PC-9 (cell line): Measurements from ENCODE around the gene ANXA8L1. TPM values are rescaled to one million over a fixed set of nuclear protein-coding genes. Genes with fewer than 3 reads are reported as not detected.
"Not testable (repeated sequence)": the region's sequence is repeated elsewhere in the genome, so short reads cannot be mapped to it uniquely, and the experiment has no call there.

Source experiments
- BruUV-seq: library from RNA; stranded (reverse); fragments of 400-500 nt; replicated peaks from 2 replicates; lab custom pipeline; 2021; lab: Mats Ljungman, UMichigan
- CTCF ChIA-PET: fragments of 300-600 bp; sonication (Branson Sonifier 250); formaldehyde crosslinking; loops from one replicate; lab custom pipeline; 2022; ENCODE audit warnings: antibody characterized with exemption; lab: Charles Lee
- POLR2A ChIA-PET: fragments of 300-600 bp; sonication (Branson Sonifier 250); formaldehyde crosslinking; loops from one replicate; lab custom pipeline; 2022; ENCODE audit warnings: antibody characterized with exemption; ENCODE audit not compliant: unreplicated experiment; lab: Charles Lee
- DNase-seq, 2 experiments: peaks; one replicate each; pipeline versions ENCODE4 v3.0.0 to v3.0.0-alpha.2; 2015 to 2022; ENCODE audit warnings: mixed read lengths in 1 of 2
- H2AFZ ChIP-seq: fragments of 200-600 bp; sonication (generic); 2 replicates; pipeline ENCODE4 v1.8.1; 2017; ENCODE audit warnings: antibody characterized with exemption
- H3F3A ChIP-seq: fragments of 200-600 bp; sonication (generic); 2 replicates; pipeline ENCODE4 v1.8.1; 2017; ENCODE audit warnings: antibody characterized with exemption, mild to moderate bottlenecking, low read depth; ENCODE audit not compliant: insufficient read depth
- H3K27ac ChIP-seq: fragments of 200-600 bp; sonication (generic); 2 replicates; pipeline ENCODE4 v1.6.1; 2016; ENCODE audit warnings: mixed run types
- H3K27me3 ChIP-seq: fragments of 200-600 bp; sonication (generic); 2 replicates; pipeline ENCODE4 v1.6.1; 2016; ENCODE audit warnings: low read depth, mixed run types; ENCODE audit not compliant: insufficient read depth
- H3K36me3 ChIP-seq: fragments of 200-600 bp; sonication (generic); 2 replicates; pipeline ENCODE4 v1.6.1; 2016; ENCODE audit warnings: low read depth, mixed run types
- H3K4me1 ChIP-seq: fragments of 200-600 bp; sonication (generic); replicated peaks from 2 replicates; pipeline ENCODE4 v1.6.1; 2016; ENCODE audit warnings: mixed run types; ENCODE audit not compliant: insufficient read depth
- H3K4me2 ChIP-seq: fragments of 200-600 bp; sonication (generic); 2 replicates; pipeline ENCODE4 v1.6.1; 2017; ENCODE audit warnings: mixed run types
- H3K4me3 ChIP-seq: fragments of 200-600 bp; sonication (generic); 2 replicates; pipeline ENCODE4 v1.6.1; 2016; ENCODE audit warnings: mixed run types
- H3K79me2 ChIP-seq: fragments of 200-600 bp; sonication (generic); 2 replicates; pipeline ENCODE4 v1.6.1; 2017; ENCODE audit warnings: low read depth, mixed run types
- H3K9me2 ChIP-seq: fragments of 200-600 bp; sonication (generic); 2 replicates; pipeline ENCODE4 v1.8.1; 2017; ENCODE audit warnings: mild to moderate bottlenecking; ENCODE audit not compliant: insufficient read depth
- H3K9me3 ChIP-seq: fragments of 200-600 bp; sonication (generic); 2 replicates; pipeline ENCODE4 v1.8.1; 2016; ENCODE audit warnings: low read depth; ENCODE audit not compliant: insufficient read depth
- H4K20me1 ChIP-seq: fragments of 200-600 bp; sonication (generic); 2 replicates; pipeline ENCODE4 v1.8.1; 2017; ENCODE audit not compliant: insufficient read depth
- intact Hi-C: fragments of 100-400 bp; cut with micrococcal nuclease; formaldehyde crosslinking; loops from one replicate; pipeline ENCODE4 v1.10.0; 2022; ENCODE audit not compliant: unreplicated experiment
- total RNA-seq: library from RNA; stranded (reverse); gene quantifications from 2 replicates; pipeline ENCODE4 v1.2.3, GENCODE V29; 2021
- TF ChIP-seq, protein P1 (sequence below): fragments of 200-600 bp; sonication (generic); conservative IDR thresholded peaks from 2 replicates; pipeline ENCODE4 v1.6.1; 2017; ENCODE audit warnings: mixed run types, antibody characterized with exemption, mild to moderate bottlenecking, moderate library complexity

The ANXA8L1 gene
- total RNA-seq, 1 experiment from 2014 or later, result 185 TPM

DNA sequence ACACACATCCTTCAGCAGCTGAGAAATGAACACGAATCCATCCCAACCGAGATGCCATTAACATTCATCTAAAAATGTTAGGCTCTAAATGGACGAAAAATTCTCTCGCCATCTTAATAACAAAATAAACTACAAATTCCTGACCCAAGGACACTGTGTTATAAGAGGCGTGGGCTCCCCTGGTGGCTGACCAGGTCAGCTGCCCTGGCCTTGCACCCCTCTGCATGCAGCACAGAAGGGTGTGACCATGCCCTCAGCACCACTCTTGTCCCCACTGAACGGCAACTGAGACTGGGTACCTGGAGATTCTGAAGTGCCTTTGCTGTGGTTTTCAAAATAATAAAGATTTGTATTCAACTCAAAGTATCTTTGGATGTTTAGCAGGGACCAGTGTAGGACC lies 15.8 kb downstream of the ANXA8L1 start:
- intact Hi-C loops, H3K4me3 ChIP-seq, H3F3A ChIP-seq, H3K9me2 ChIP-seq, H3K4me2 ChIP-seq, BruUV-seq, POLR2A ChIA-PET, H3K36me3 ChIP-seq, H2AFZ ChIP-seq, CTCF ChIA-PET, H4K20me1 ChIP-seq, H3K79me2 ChIP-seq, H3K9me3 ChIP-seq, H3K27ac ChIP-seq, H3K27me3 ChIP-seq, DNase-seq: not testable (repeated sequence)
- peaks cover 21% of the 10 kb centered on the region for H3K4me1 ChIP-seq

DNA sequence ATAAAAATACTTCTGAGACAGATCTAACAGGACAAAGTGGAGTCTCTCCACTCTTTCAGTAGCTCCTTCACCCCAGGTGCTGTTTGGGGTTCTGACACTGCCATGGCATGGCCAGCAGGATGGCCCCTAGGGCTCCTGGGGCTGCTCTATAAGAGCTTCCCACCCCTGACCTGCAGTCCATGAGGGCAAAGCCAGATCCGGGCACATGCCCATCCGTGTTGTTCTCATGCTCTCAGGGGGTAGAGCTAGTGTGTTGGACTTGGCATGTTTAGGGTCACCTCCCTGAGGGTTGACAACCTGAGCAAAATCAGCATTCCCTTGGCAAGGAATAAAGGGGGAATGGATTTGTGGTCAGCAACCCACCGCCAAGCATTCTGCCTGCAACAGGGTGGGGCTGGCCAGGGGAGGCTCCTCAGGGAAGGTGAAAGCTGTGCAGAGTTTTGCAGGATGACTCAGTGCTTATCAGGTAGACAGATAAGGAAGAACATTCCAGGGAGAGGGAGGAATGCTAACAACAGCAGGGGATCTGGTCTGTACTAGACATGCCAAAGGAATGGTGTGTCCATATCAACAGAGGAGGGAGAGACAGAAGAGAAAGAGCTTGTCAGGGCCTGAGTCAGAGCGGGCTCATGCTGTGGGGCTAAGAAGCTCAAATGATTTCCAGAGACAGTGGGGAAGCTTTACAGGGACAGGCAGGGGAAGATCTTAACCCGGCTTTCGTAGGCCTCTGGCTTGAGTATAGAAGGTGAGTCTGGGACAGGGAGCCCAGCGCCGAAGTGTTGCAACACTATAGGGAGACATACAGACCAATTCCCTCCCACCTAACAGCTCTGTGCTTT lies 21.1 kb downstream of the ANXA8L1 start:
- DNase-seq, result peak; percentile 72 to 77
- POLR2A ChIA-PET, result interaction anchor here (0.6 kb wide), 2 partner anchors 168 to 1146 kb away, joined by 4 to 8 read pairs; no protein-coding TSS in a partner anchor
- CTCF ChIA-PET, H3K36me3 ChIP-seq, H3K79me2 ChIP-seq, H3K9me3 ChIP-seq, H2AFZ ChIP-seq, H3K27me3 ChIP-seq, H4K20me1 ChIP-seq, BruUV-seq, H3K9me2 ChIP-seq, H3K4me3 ChIP-seq, H3F3A ChIP-seq: not testable (repeated sequence)
- Histone ChIP-seq H3K27ac (peak overlapping the region; percentile 88), H3K4me2 (peak overlapping the region; percentile 72), H3K4me1 (peaks cover 35% of the 10 kb centered on the region)
- intact Hi-C loops, result loop anchor here (5.0 kb wide), 1 partner anchor 174 kb away; no protein-coding TSS in a partner anchor

DNA sequence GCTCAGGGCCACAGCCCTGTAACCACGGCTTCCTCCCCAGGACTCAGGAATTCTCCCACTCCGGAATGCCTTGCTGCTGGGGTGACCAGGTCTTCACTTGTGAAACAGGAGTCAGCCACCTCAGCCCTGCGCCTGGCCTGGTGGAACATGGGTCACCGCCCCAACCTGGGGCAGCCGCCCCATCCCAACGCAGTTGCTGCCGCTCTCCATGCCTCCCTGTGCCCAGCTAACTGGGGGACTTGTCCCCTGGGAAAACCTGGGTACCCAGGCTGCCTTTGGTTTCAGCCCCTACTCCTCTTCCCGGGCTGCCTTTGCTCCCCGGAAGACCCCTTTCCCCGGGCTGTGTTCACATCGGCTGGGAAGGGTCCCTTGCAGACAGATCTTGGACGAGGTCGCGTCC lies 22.2 kb downstream of the ANXA8L1 start:
- BruUV-seq, result TSS peak; percentile 74
- peak overlapping the region; percentile 88 for H3K27ac ChIP-seq

DNA sequence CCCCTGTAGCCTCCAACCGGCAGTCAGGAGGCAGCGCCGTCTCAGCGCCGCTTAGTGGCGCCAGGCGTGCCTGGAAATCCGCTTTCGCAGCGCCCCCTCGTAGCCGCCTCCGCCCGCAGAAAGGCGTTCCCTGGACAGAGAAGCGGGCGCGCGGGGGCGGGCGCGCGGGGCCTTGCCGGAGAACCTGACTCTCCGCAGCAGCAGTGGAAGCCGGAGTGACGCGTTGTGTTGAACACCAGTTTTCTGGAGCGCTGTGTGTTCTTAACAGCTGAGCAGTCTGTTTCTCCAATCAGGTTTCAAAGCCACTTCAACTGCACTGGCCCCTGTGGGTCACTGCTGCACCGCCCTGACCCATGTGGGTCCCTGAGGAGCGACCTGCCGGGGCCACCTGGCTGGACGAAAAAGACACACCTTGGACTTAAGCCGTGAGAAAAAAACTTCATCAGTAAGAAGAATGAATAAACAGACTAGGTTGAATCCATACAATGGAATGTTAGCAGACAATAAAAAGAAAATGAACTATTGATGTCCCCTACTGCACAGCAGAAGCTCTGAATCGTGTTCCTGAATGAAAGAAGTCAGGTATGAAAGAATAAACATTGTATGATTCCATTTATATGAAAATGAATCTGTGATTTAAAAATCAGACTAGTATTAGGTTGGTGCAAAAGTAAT lies 22.8 kb downstream of the ANXA8L1 start:
- not testable (repeated sequence) for H3F3A ChIP-seq, BruUV-seq
- H2AFZ ChIP-seq, result peak overlapping the region; percentile 79

More for the DNA sequence above, 22.2 kb downstream of the ANXA8L1 start:
- H3K27me3 ChIP-seq, CTCF ChIA-PET, H3K36me3 ChIP-seq, H3K9me2 ChIP-seq, H3F3A ChIP-seq, H4K20me1 ChIP-seq, H2AFZ ChIP-seq, POLR2A ChIA-PET, H3K9me3 ChIP-seq, H3K79me2 ChIP-seq: not testable (repeated sequence)
- peak overlapping the region; percentile 72 for H3K4me2 ChIP-seq
- H3K4me1 ChIP-seq, result peaks cover 35% of the 10 kb centered on the region
- H3K4me3 ChIP-seq, result peak overlapping the region; percentile 32; the same call in 1 of the 2 replicates
- intact Hi-C loops, result loop anchor here (5.0 kb wide), 1 partner anchor 175 kb away; no protein-coding TSS in a partner anchor
- peak; percentile 38 to 61 for DNase-seq

DNA sequence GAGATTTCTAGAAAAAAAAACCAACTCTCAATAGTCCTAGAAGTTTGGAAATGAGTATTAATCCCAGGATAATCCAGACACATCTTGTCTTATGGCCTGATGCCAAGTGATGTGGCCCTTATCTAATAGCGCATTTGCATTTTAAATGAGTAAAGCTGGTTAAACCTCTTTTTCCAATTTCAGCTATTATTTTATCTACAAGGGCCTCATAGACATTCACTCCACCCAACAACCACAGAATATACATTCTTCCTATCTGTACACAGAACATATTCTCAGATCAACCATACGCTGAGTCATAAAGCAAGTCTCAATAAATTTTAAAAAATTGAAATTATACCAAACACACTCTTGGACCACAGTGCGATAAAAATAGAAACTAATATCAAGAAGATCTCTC lies 34.0 kb downstream of the ANXA8L1 start:
- H3K27ac ChIP-seq, H3F3A ChIP-seq, H3K4me2 ChIP-seq, DNase-seq, H3K9me3 ChIP-seq, H3K36me3 ChIP-seq, CTCF ChIA-PET, H3K9me2 ChIP-seq, H3K4me1 ChIP-seq, H3K79me2 ChIP-seq, H4K20me1 ChIP-seq, POLR2A ChIA-PET, BruUV-seq, intact Hi-C loops, H2AFZ ChIP-seq, H3K27me3 ChIP-seq, H3K4me3 ChIP-seq: not testable (repeated sequence)

More for the DNA sequence above, 22.8 kb downstream of the ANXA8L1 start:
- H4K20me1 ChIP-seq, H3K27me3 ChIP-seq, H3K36me3 ChIP-seq, CTCF ChIA-PET, H3K9me2 ChIP-seq, H3K9me3 ChIP-seq, H3K79me2 ChIP-seq: not testable (repeated sequence)
- peaks cover 35% of the 10 kb centered on the region for H3K4me1 ChIP-seq
- peak; percentile 74 to 77 for DNase-seq
- peak overlapping the region; percentile 88 for H3K27ac ChIP-seq
- TF ChIP-seq, protein P1, sequence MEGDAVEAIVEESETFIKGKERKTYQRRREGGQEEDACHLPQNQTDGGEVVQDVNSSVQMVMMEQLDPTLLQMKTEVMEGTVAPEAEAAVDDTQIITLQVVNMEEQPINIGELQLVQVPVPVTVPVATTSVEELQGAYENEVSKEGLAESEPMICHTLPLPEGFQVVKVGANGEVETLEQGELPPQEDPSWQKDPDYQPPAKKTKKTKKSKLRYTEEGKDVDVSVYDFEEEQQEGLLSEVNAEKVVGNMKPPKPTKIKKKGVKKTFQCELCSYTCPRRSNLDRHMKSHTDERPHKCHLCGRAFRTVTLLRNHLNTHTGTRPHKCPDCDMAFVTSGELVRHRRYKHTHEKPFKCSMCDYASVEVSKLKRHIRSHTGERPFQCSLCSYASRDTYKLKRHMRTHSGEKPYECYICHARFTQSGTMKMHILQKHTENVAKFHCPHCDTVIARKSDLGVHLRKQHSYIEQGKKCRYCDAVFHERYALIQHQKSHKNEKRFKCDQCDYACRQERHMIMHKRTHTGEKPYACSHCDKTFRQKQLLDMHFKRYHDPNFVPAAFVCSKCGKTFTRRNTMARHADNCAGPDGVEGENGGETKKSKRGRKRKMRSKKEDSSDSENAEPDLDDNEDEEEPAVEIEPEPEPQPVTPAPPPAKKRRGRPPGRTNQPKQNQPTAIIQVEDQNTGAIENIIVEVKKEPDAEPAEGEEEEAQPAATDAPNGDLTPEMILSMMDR, result peak; percentile 48; the same call in 1 of the 2 replicates
- peak overlapping the region; percentile 72 for H3K4me2 ChIP-seq
- peak overlapping the region; percentile 50 for H3K4me3 ChIP-seq
- POLR2A ChIA-PET, result interaction anchor here (0.6 kb wide), 1 partner anchor 146 kb away, joined by 3 read pairs; no protein-coding TSS in a partner anchor
- intact Hi-C loops, result loop anchor here (5.0 kb wide), 1 partner anchor 176 kb away; no protein-coding TSS in a partner anchor

DNA sequence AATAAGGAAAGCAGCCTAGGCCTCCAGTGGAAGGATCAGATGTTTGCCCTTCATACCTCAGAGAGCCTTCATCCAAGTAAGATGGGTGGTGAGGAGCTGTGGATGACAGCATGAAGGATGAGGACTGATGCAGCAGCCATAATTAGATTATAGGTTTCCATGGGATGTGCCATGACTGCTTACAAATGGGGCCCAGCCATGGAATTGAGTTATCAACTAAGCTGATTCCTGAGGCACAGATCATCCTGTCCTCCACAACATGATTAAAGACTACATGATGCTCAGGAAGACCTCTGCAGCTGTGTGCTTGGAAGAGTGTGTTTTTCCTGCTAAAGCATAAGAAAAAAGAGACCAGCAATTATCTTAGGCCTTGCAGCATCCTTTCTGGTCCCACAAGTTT lies 35.5 kb downstream of the ANXA8L1 start:
- H3F3A ChIP-seq, H2AFZ ChIP-seq, H3K27ac ChIP-seq, BruUV-seq, H4K20me1 ChIP-seq, H3K9me2 ChIP-seq, POLR2A ChIA-PET, H3K27me3 ChIP-seq, DNase-seq, H3K9me3 ChIP-seq, H3K4me3 ChIP-seq, intact Hi-C loops, H3K4me1 ChIP-seq, H3K4me2 ChIP-seq, CTCF ChIA-PET, H3K79me2 ChIP-seq, H3K36me3 ChIP-seq: not testable (repeated sequence)
